CD4-positive, CD25-positive, alpha-beta regulatory T cell (primary cell): Measurements from ENCODE around the gene UBE2D2. TPM values are rescaled to one million over a fixed set of nuclear protein-coding genes. Genes with fewer than 3 reads are reported as not detected.

Source experiments
- ATAC-seq, 2 donors: fragments of 150-1000 bp; cut with Tn5 transposase; one replicate each; pipeline ENCODE4 v1.10.0; 2021; ENCODE audit warnings: low read depth in 2 of 2, moderate number of reproducible peaks in 2 of 2, moderate library complexity in 1 of 2
- DNase-seq, 3 donors: peaks; one replicate each; pipeline versions ENCODE4 v3.0.0 to v3.0.0-alpha.2; 2012 to 2022; ENCODE audit warnings: mixed read lengths in 1 of 3
- H3K27ac ChIP-seq: one replicate; pipeline ENCODE4 v1.7.0; 2013; ENCODE audit warnings: mild to moderate bottlenecking, low read length; ENCODE audit not compliant: insufficient read depth, poor library complexity, severe bottlenecking
- H3K27me3 ChIP-seq: one replicate; pipeline ENCODE4 v1.7.0; 2013; ENCODE audit warnings: low read length; ENCODE audit not compliant: control insufficient read depth, insufficient read depth
- H3K36me3 ChIP-seq: one replicate; pipeline ENCODE4 v1.7.0; 2013; ENCODE audit warnings: mild to moderate bottlenecking, low read length, moderate library complexity; ENCODE audit not compliant: control insufficient read depth, insufficient read depth
- H3K4me1 ChIP-seq: 2 replicates; pipeline ENCODE4 v1.7.0; 2013; ENCODE audit warnings: mild to moderate bottlenecking, low read length; ENCODE audit not compliant: insufficient read depth, control insufficient read depth, poor library complexity, severe bottlenecking
- H3K4me3 ChIP-seq: one replicate; pipeline ENCODE4 v1.7.0; 2013; ENCODE audit warnings: low read depth, mild to moderate bottlenecking, low read length, moderate library complexity
- H3K9me3 ChIP-seq, 2 experiments: 1 replicate in 1 of 2; 2 replicates in 1 of 2; pipeline ENCODE4 v1.7.0; 2013; ENCODE audit warnings: low read length in 2 of 2, mild to moderate bottlenecking in 1 of 2, moderate library complexity in 1 of 2; ENCODE audit not compliant: control insufficient read depth in 2 of 2
- H3K27ac Mint-ChIP-seq, 3 donors: one replicate each; pipeline ENCODE4 v1.8.0; 2020 to 2022; ENCODE audit warnings: mild to moderate bottlenecking in 3 of 3, mixed read lengths in 3 of 3, moderate library complexity in 2 of 3
- H3K27me3 Mint-ChIP-seq: one replicate; pipeline ENCODE4 v1.8.0; 2022; ENCODE audit warnings: mild to moderate bottlenecking, mixed read lengths
- H3K36me3 Mint-ChIP-seq: one replicate; pipeline ENCODE4 v1.8.0; 2020; ENCODE audit warnings: mixed read lengths
- H3K4me1 Mint-ChIP-seq, 4 donors: one replicate each; pipeline ENCODE4 v1.8.0; 2020 to 2022; ENCODE audit warnings: mixed read lengths in 4 of 4, mild to moderate bottlenecking in 1 of 4
- H3K4me3 Mint-ChIP-seq, 4 donors: one replicate each; pipeline ENCODE4 v1.8.0; 2020 to 2022; ENCODE audit warnings: mild to moderate bottlenecking in 4 of 4, mixed read lengths in 4 of 4, moderate library complexity in 3 of 4
- H3K9me3 Mint-ChIP-seq, 7 donors: one replicate each; pipeline ENCODE4 v1.8.0; 2020 to 2022; ENCODE audit warnings: mixed read lengths in 7 of 7, mild to moderate bottlenecking in 3 of 7, moderate library complexity in 2 of 7
- polyA plus RNA-seq, 4 donors: library from polyadenylated mRNA; unstranded; fragments of 300-500 nt; fragmentation: Illumina TruSeq; gene quantifications; one replicate each; pipeline ENCODE4 v1.2.3, GENCODE V29; 2021
- total RNA-seq: library from RNA; stranded (reverse); gene quantifications from one replicate; pipeline ENCODE4 v1.2.3, GENCODE V29; 2022

UBE2D2 gene
- total and polyA plus RNA-seq, 5 donors from 2014 or later: 181 to 376 (median 331) TPM

DNA sequence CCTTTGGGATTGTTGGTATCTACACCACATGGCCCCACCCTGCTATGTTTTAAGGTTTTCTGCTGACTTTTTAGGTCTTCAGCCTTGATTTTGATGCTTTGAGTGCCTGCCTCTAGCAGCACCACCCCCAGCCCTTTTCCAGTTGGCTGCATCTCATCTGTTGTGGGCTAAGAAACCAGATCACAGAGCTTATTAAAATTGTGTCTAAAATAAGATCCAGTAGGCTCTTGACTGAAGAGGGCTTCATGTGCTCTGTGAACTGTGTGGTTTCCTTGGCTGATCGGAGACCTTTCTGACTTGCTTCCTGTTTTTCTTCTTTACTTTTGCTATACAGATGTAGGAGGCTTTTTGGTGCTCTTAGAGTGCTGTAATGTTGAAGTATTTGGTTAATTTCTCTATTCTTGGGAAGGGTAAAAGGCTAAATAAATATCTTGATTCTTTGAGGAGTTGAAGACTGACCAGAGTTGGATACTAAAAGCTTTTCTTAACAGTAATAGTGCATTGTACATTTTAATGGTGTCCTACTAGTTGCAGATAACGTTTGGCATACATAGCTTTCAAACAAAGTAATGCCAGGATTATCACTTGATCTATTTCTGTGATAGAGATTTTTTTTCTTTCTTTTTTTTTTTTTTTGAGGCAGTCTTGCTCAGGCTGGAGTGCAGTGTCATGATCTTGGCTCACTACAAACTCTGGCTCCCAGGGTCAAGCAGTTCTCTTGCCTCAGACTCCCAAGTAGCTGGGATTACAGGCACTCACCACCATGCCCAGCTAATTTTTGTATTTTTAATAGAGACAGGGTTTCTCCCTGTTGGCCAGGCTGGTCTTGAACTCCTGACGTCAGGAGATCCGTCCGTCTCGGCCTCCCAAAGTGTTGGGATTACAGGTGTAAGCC is 4.5 kb downstream of the UBE2D2 start:
- peak overlapping the region; percentile 82 to 97 (median 94) for H3K4me3 Mint-ChIP-seq
- peak overlapping the region; percentile 81 for H3K4me3 ChIP-seq
- peaks cover 79% of the 10 kb centered on the region for H3K4me1 ChIP-seq
- no peaks in the 10 kb centered on the region for H3K9me3 ChIP-seq
- no peaks in the 10 kb centered on the region for H3K9me3 Mint-ChIP-seq
- peaks cover 21% of the 10 kb centered on the region for H3K36me3 Mint-ChIP-seq
- H3K4me1 Mint-ChIP-seq: peaks cover 24 to 78% (median 42%) of the 10 kb centered on the region in 4 donors
- H3K27ac ChIP-seq: peak overlapping the region; percentile 89
- no peaks in the 10 kb centered on the region for H3K27me3 ChIP-seq
- peak; percentile 50 to 53 for ATAC-seq
- peaks cover 11% of the 10 kb centered on the region for H3K36me3 ChIP-seq
- peak overlapping the region; percentile 89 to 100 (median 93) for H3K27ac Mint-ChIP-seq
- no peaks in the 10 kb centered on the region for H3K27me3 Mint-ChIP-seq
- DNase-seq: peak; percentile 30 to 88 (median 81)

DNA sequence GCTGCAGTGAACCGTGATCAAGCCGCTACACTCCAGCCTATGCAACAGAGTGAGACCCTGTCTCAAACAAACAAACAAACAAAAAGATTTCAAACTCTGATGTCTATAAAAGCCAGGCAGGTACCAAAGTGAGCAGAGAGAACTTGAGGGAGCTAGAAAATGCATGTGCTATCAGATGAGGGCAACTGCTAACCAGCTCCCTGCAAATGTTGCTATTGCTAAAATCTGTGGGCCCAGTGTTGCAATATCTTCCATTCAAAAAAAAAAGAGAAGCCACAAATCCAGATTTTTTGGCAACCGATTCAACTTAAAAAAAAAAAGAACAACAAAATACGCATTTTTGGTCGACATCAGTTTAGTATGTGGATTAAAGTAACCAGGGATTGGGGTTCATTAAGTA is 5.5 kb downstream of the UBE2D2 start:
- no peaks in the 10 kb centered on the region for H3K9me3 Mint-ChIP-seq
- H3K4me1 Mint-ChIP-seq: peaks cover 23 to 84% (median 50%) of the 10 kb centered on the region in 4 donors
- Histone ChIP-seq H3K27me3 (no peaks in the 10 kb centered on the region), H3K36me3 (peaks cover 11% of the 10 kb centered on the region), H3K4me3 (peak overlapping the region; percentile 81), H3K27ac (peak overlapping the region; percentile 89), H3K4me1 (peaks cover 86% of the 10 kb centered on the region), H3K9me3 (no peaks in the 10 kb centered on the region)
- peaks cover 24% of the 10 kb centered on the region for H3K36me3 Mint-ChIP-seq
- no peaks in the 10 kb centered on the region for H3K27me3 Mint-ChIP-seq
- H3K27ac Mint-ChIP-seq: peak overlapping the region; percentile 89 to 100 (median 93)
- no peak for ATAC-seq
- DNase-seq: no peak
- peak overlapping the region; percentile 56 to 97 (median 77) for H3K4me3 Mint-ChIP-seq

DNA sequence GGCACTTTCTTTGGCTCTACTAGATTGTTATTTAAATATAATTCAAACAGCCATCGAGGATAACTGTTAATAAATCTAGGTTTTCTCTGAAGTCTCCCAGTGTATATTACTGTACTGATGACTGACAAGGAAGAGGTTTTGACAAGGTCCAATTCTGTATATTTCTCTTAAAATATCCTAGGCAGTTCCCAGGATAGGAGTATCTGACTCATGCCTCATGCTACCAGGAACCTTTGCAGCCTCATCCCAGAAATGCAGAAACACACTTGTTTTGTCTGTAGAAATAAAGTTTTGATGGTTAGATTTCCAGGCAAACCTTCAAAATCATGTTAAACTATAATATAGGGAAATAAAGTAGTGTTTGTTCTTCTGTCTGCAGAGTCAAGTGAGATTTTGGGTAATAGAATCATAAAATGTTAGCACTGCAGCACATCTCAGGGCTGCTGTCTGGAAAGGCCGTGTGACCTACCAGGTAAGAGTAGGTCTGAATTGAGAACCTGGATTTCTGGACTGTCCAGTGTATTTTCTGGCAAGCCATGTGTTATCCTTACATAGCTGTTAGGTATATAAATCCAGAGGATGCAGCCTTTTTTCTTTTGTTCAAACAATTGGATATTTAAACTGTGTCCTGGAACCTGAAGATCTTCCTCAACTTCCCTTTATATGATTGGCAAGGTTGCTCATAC is 8.3 kb downstream of the UBE2D2 start:
- Histone ChIP-seq H3K4me3 (peak overlapping the region; percentile 40), H3K27ac (peak overlapping the region; percentile 45), H3K4me1 (peaks cover 84% of the 10 kb centered on the region), H3K36me3 (peaks cover 11% of the 10 kb centered on the region), H3K27me3 (no peaks in the 10 kb centered on the region), H3K9me3 (no peaks in the 10 kb centered on the region)
- no peak for DNase-seq
- Mint-ChIP-seq H3K36me3 (peaks cover 30% of the 10 kb centered on the region), H3K4me1 (peaks cover 27 to 83% (median 56%) of the 10 kb centered on the region in 4 donors), H3K27ac (peak overlapping the region; percentile 70 to 92 (median 76)), H3K27me3 (no peaks in the 10 kb centered on the region), H3K9me3 (no peaks in the 10 kb centered on the region), H3K4me3 (peak overlapping the region; percentile 61 to 86 (median 70))
- no peak for ATAC-seq

DNA sequence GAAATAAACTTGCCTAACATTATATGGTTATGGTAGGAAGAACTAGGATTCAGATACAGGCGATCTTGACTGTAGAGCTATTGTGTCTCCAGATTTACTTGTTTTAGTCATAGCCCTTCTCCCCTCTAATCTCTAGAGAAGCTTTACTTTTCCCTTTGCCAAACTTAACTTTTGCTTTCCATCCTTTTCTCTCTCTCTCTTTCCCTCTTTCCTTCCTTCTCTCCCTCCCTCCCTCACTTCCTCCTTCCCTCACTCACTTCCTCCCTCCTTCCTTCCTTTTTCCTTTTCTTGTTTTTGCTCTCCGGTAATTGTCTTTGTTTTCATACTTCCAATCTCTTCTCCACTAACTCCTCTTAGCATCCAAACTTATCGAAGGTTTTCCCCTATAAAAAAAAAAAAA is 10.4 kb downstream of the UBE2D2 start:
- Mint-ChIP-seq H3K36me3 (peaks cover 27% of the 10 kb centered on the region), H3K9me3 (no peaks in the 10 kb centered on the region), H3K27me3 (no peaks in the 10 kb centered on the region), H3K4me1 (peaks cover 36 to 84% (median 62%) of the 10 kb centered on the region in 4 donors), H3K27ac (peak overlapping the region; percentile 88 to 98 (median 90)), H3K4me3 (peak overlapping the region; percentile 44 to 75 (median 69))
- no peaks in the 10 kb centered on the region for H3K9me3 ChIP-seq
- peak overlapping the region; percentile 60 for H3K4me3 ChIP-seq
- DNase-seq (no peak), ATAC-seq (no peak)
- H3K27me3 ChIP-seq: no peaks in the 10 kb centered on the region
- H3K27ac ChIP-seq: peak overlapping the region; percentile 62
- H3K36me3 ChIP-seq: peaks cover 11% of the 10 kb centered on the region
- H3K4me1 ChIP-seq: peaks cover 84% of the 10 kb centered on the region

DNA sequence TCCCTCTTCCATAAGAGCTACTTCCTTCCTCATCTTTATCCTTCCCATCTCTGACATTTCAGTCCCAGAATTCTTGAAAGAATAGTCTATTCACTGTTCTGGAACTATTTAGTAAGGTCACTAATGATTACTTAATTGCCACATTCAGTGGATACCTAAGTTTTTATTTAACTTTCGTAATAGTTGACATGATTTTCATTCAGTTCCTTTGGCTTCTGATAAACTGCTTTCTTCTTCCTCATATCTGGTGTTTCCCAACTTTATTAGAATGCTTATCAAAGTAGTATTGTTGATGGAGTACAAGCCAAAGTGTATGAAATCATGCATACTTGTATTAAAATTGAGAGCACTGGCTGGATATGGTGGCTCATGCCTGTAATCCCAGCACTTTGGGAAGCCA is 10.8 kb downstream of the UBE2D2 start:
- H3K36me3 ChIP-seq: peaks cover 11% of the 10 kb centered on the region
- H3K4me3 Mint-ChIP-seq: peak overlapping the region; percentile 44 to 75 (median 69)
- no peaks in the 10 kb centered on the region for H3K9me3 Mint-ChIP-seq
- no peak for ATAC-seq
- H3K4me1 ChIP-seq: peaks cover 84% of the 10 kb centered on the region
- H3K4me1 Mint-ChIP-seq: peaks cover 41 to 84% (median 63%) of the 10 kb centered on the region in 4 donors
- H3K27ac ChIP-seq: peak overlapping the region; percentile 62
- H3K27ac Mint-ChIP-seq: peak overlapping the region; percentile 88 to 98 (median 90)
- H3K4me3 ChIP-seq: peak overlapping the region; percentile 60
- H3K27me3 Mint-ChIP-seq: no peaks in the 10 kb centered on the region
- no peak for DNase-seq
- H3K27me3 ChIP-seq: no peaks in the 10 kb centered on the region
- H3K36me3 Mint-ChIP-seq: peaks cover 27% of the 10 kb centered on the region
- H3K9me3 ChIP-seq: no peaks in the 10 kb centered on the region

DNA sequence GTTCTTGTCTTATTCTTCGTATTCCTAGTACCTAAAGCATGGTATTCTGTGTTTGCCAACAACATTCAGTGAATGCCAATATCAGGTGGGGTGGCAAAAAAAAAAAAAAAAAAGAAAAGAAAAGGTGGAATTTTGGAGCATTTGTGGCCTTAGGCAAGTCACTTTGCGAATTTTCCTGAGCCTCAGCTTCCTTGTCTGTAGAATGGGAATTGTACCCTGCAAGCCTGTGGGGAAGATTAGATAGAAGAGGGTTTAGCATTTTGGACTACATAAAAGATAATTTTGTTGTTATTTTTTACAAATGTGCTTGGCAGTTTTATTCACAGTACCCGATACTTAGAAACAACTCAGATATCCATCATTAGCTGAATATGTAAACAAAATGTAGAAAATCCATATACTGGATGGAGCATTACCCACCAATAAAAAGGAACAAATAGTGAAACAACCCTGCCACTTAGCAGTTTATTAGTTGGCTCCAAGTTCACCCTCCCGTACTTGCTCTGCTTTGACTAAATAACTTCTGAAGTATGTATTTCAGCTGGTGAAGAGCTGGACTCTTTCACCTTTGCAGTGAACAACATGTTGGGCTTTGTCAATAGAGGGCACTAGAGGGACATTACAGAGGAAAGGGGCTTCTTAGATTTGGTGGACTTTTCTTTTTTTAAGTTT is 13.6 kb downstream of the UBE2D2 start:
- Histone ChIP-seq H3K4me3 (peak overlapping the region; percentile 78), H3K27ac (peak overlapping the region; percentile 83), H3K9me3 (no peaks in the 10 kb centered on the region), H3K4me1 (peaks cover 83% of the 10 kb centered on the region), H3K27me3 (no peaks in the 10 kb centered on the region), H3K36me3 (peaks cover 4% of the 10 kb centered on the region)
- peak overlapping the region; percentile 31 to 92 (median 86) for H3K4me3 Mint-ChIP-seq
- DNase-seq: peak; percentile 18 to 62 (median 57)
- H3K27me3 Mint-ChIP-seq: no peaks in the 10 kb centered on the region
- ATAC-seq: peak; percentile 43 to 52
- H3K27ac Mint-ChIP-seq: peak overlapping the region; percentile 86 to 96 (median 90)
- H3K9me3 Mint-ChIP-seq: no peaks in the 10 kb centered on the region
- peaks cover 16% of the 10 kb centered on the region for H3K36me3 Mint-ChIP-seq
- peaks cover 47 to 80% (median 65%) of the 10 kb centered on the region in 4 donors for H3K4me1 Mint-ChIP-seq

DNA sequence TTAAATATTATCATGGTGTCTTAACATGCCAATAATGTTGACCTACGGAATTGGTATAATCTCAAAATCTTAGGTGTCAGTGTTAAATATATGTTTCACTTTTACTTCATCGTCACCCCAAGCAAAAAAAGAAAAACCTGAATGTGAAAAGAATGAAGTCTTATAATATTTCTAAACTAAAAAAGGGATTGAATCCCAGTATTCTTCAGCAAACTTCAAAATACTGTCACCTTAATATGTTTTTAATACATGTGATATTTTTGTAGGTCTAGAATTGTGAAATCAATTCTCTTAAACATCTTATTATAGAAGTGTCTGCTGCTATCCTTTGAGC is 14.1 kb downstream of the UBE2D2 start:
- peak overlapping the region; percentile 83 for H3K27ac ChIP-seq
- Mint-ChIP-seq H3K27me3 (no peaks in the 10 kb centered on the region), H3K4me3 (peak overlapping the region; percentile 57 to 92 (median 86)), H3K4me1 (peaks cover 46 to 80% (median 64%) of the 10 kb centered on the region in 4 donors), H3K36me3 (peaks cover 14% of the 10 kb centered on the region), H3K27ac (peak overlapping the region; percentile 86 to 96 (median 92)), H3K9me3 (no peaks in the 10 kb centered on the region)
- no peaks in the 10 kb centered on the region for H3K36me3 ChIP-seq
- ATAC-seq (no peak), DNase-seq (no peak)
- no peaks in the 10 kb centered on the region for H3K27me3 ChIP-seq
- peak overlapping the region; percentile 78 for H3K4me3 ChIP-seq
- peaks cover 82% of the 10 kb centered on the region for H3K4me1 ChIP-seq
- no peaks in the 10 kb centered on the region for H3K9me3 ChIP-seq
